ENCODE measurements around the gene OTP. TPM values are rescaled to one million over a fixed set of nuclear protein-coding genes. Genes with fewer than 3 reads are reported as not detected.

Gene OTP
- not detected in 2 replicates for total RNA-seq

GRCh38 chr5:77637998-77638762, at the start of gene OTP:
Gene OTP (minus strand): TSS chr5:77638713. CDS start chr5:77638549, 164 bp downstream.

Other genes with a start within 250 kb of the OTP start
- 103 and 109 TPM in 2 replicates for gene WDR41, start 146.4 kb downstream of the OTP start, total RNA-seq
- 69.4 and 132 TPM in 2 replicates for gene TBCA, start 137.6 kb upstream of the OTP start, total RNA-seq